Liver (tissue), 9 donors: ENCODE measurements around the gene COL19A1. TPM values are rescaled to one million over a fixed set of nuclear protein-coding genes. Genes with fewer than 3 reads are reported as not detected.

Source experiments
- DNase-seq: peaks from one replicate; pipeline ENCODE4 v3.0.0-alpha.2; 2017; ENCODE audit warnings: low spot score
- H3K27ac ChIP-seq, 2 donors: one replicate each; pipeline ENCODE4 v1.7.0; 2013; ENCODE audit warnings: inconsistent platforms in 2 of 2, low read length in 2 of 2, control low read depth in 1 of 2, low read depth in 1 of 2, mild to moderate bottlenecking in 1 of 2
- H3K27me3 ChIP-seq, 4 donors: one replicate each; pipeline versions ENCODE4 v1.6.1 to v1.7.0; 2013; ENCODE audit warnings: low read length in 3 of 4, inconsistent platforms in 1 of 4, mild to moderate bottlenecking in 1 of 4, moderate library complexity in 1 of 4; ENCODE audit not compliant: control insufficient read depth in 4 of 4, insufficient read depth in 4 of 4
- H3K36me3 ChIP-seq, 4 donors: one replicate each; pipeline versions ENCODE4 v1.6.1 to v1.7.0; 2013; ENCODE audit warnings: low read length in 3 of 4, mild to moderate bottlenecking in 3 of 4, low read depth in 1 of 4, moderate library complexity in 1 of 4; ENCODE audit not compliant: control insufficient read depth in 4 of 4, insufficient read depth in 3 of 4
- H3K4me1 ChIP-seq, 4 donors: one replicate each; pipeline versions ENCODE4 v1.6.1 to v1.7.0; 2013; ENCODE audit warnings: low read length in 3 of 4, mild to moderate bottlenecking in 3 of 4, moderate library complexity in 1 of 4; ENCODE audit not compliant: control insufficient read depth in 4 of 4, insufficient read depth in 4 of 4
- H3K4me3 ChIP-seq, 3 donors: one replicate each; pipeline versions ENCODE4 v1.6.1 to v1.7.0; 2013; ENCODE audit warnings: low read length in 3 of 3, control low read depth in 1 of 3, low read depth in 1 of 3, mild to moderate bottlenecking in 1 of 3
- H3K9ac ChIP-seq, 2 donors: one replicate each; pipeline ENCODE4 v1.7.0; 2013; ENCODE audit warnings: low read length in 2 of 2, mild to moderate bottlenecking in 2 of 2, moderate library complexity in 2 of 2, control low read depth in 1 of 2, low read depth in 1 of 2
- H3K9me3 ChIP-seq, 4 donors: one replicate each; pipeline versions ENCODE4 v1.6.1 to v1.7.0; 2013; ENCODE audit warnings: low read length in 3 of 4; ENCODE audit not compliant: control insufficient read depth in 4 of 4
- EGR1 ChIP-seq, 2 donors: IDR thresholded peaks; 2 replicates each; pipeline ENCODE4 v1.6.1; 2016 to 2018; ENCODE audit warnings: antibody characterized with exemption in 2 of 2, low read depth in 2 of 2
- FOXA1 ChIP-seq: IDR thresholded peaks from 2 replicates; pipeline ENCODE4 v1.6.1; 2016; ENCODE audit warnings: antibody characterized with exemption
- FOXA2 ChIP-seq: IDR thresholded peaks from 2 replicates; pipeline ENCODE4 v1.6.1; 2016; ENCODE audit warnings: antibody characterized with exemption
- GABPA ChIP-seq, 2 donors: IDR thresholded peaks in 1 of 2; conservative IDR thresholded peaks in 1 of 2; 2 replicates each; pipeline ENCODE4 v1.6.1; 2016; ENCODE audit warnings: antibody characterized with exemption in 2 of 2, mild to moderate bottlenecking in 1 of 2, moderate library complexity in 1 of 2
- HNF4A ChIP-seq, 2 donors: conservative IDR thresholded peaks; 2 replicates each; pipeline ENCODE4 v1.6.1; 2016; ENCODE audit warnings: antibody characterized with exemption in 2 of 2, mild to moderate bottlenecking in 2 of 2
- HNF4G ChIP-seq: IDR thresholded peaks from 2 replicates; pipeline ENCODE4 v1.6.1; 2016; ENCODE audit warnings: antibody characterized with exemption
- JUND ChIP-seq, 2 donors: IDR thresholded peaks; 2 replicates each; pipeline ENCODE4 v1.6.1; 2016; ENCODE audit warnings: antibody characterized with exemption in 2 of 2
- MAX ChIP-seq: IDR thresholded peaks from 2 replicates; pipeline ENCODE4 v1.6.1; 2016; ENCODE audit warnings: antibody characterized with exemption
- NR2F2 ChIP-seq: IDR thresholded peaks from 2 replicates; pipeline ENCODE4 v1.6.1; 2016; ENCODE audit warnings: antibody characterized with exemption
- RAD21 ChIP-seq, 2 donors: IDR thresholded peaks; 2 replicates each; pipeline ENCODE4 v1.6.1; 2016; ENCODE audit warnings: antibody characterized with exemption in 2 of 2, mild to moderate bottlenecking in 2 of 2
- RXRA ChIP-seq, 2 donors: IDR thresholded peaks; 2 replicates each; pipeline ENCODE4 v1.6.1; 2017 to 2018; ENCODE audit warnings: antibody characterized with exemption in 2 of 2, mild to moderate bottlenecking in 1 of 2
- SP1 ChIP-seq: IDR thresholded peaks from 2 replicates; pipeline ENCODE4 v1.6.1; 2018; ENCODE audit warnings: antibody characterized with exemption, mild to moderate bottlenecking
- TAF1 ChIP-seq: conservative IDR thresholded peaks from 2 replicates; pipeline ENCODE4 v1.6.1; 2016; ENCODE audit warnings: antibody characterized with exemption, mild to moderate bottlenecking
- YY1 ChIP-seq: IDR thresholded peaks from 2 replicates; pipeline ENCODE4 v1.6.1; 2016; ENCODE audit warnings: antibody characterized with exemption, mild to moderate bottlenecking
- ZBTB33 ChIP-seq: IDR thresholded peaks from 2 replicates; pipeline ENCODE4 v1.6.1; 2016; ENCODE audit warnings: antibody characterized with exemption
- polyA plus RNA-seq, 2 donors: library from polyadenylated mRNA; stranded (reverse) in 1 of 2; unstranded in 1 of 2; fragments of 200-250 nt in 1 of 2; fragments of >200 nt in 1 of 2; fragmentation: Nextera tagmentation in 1 of 2; extraction: Ambion mirVana in 1 of 2; gene quantifications; one replicate each; pipeline versions ENCODE4 v1.2.1 to v1.2.3, GENCODE V29; 2013 to 2015
- total RNA-seq, 2 donors: library from RNA; depleted of rRNA; stranded (reverse); fragments of >200 nt; gene quantifications; one replicate each; pipeline ENCODE4 v1.2.3, GENCODE V29; 2014
- TF ChIP-seq, protein P1 (sequence below): IDR thresholded peaks from 2 replicates; pipeline ENCODE4 v1.6.1; 2016; ENCODE audit warnings: antibody characterized with exemption
- TF ChIP-seq, protein P2 (sequence below): IDR thresholded peaks from 2 replicates; pipeline ENCODE4 v1.6.1; 2016; ENCODE audit warnings: antibody characterized with exemption, mild to moderate bottlenecking
- TF ChIP-seq, protein P3 (sequence below): fragments of 150-350 bp; IDR thresholded peaks from 2 replicates; pipeline ENCODE4 v1.5.1; 2017; ENCODE audit warnings: improper control_type of control experiment, low read depth, low read length; ENCODE audit not compliant: missing input control
- donor health status: healthy.
- donor health status: healthy.
- donor health status: healthy.
- donor health status: healthy.
- donor health status: healthy.

COL19A1 gene
- total and polyA plus RNA-seq, 4 donors, result 0.25 to 0.51 TPM; not detected in 2

DNA sequence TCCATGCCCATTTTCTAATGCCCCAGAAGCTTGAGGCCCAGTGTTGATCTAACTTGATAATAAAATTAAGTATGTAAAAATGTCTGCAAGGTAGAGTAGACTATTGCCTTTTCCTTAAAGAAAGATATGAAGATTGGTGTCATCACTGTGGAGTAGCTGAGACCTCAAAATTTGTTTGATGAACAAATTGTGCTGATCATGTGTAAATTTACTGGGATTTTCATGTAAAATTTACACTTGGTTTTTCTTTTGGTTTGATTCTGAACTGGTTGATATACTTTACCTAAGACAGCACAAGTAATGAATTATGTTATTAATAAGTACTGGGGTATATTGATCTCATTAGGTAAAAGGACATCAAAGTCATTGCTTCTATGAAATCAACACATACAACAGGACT, 207.3 kb downstream of the COL19A1 start:
- TF ChIP-seq ZBTB33 (no peak), TAF1 (no peak), RAD21 (IDR thresholded peaks at IDR 0.05) (no peak), GABPA (IDR thresholded peaks at IDR 0.05 in 1 of 2, conservative IDR thresholded peaks at IDR 0.05 in 1 of 2) (no peak), HNF4G (no peak), NR2F2 (no peak), RXRA (IDR thresholded peaks at IDR 0.05) (no peak), HNF4A (conservative IDR thresholded peaks at IDR 0.05) (no peak), FOXA1 (no peak), JUND (IDR thresholded peaks at IDR 0.05) (no peak), YY1 (no peak), SP1 (no peak), EGR1 (IDR thresholded peaks at IDR 0.05; ENCODE audit: low read depth in 2 of 2) (no peak), FOXA2 (no peak), MAX (no peak)
- TF ChIP-seq, protein P1, sequence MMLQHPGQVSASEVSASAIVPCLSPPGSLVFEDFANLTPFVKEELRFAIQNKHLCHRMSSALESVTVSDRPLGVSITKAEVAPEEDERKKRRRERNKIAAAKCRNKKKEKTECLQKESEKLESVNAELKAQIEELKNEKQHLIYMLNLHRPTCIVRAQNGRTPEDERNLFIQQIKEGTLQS, result no peak
- TF ChIP-seq, protein P2, sequence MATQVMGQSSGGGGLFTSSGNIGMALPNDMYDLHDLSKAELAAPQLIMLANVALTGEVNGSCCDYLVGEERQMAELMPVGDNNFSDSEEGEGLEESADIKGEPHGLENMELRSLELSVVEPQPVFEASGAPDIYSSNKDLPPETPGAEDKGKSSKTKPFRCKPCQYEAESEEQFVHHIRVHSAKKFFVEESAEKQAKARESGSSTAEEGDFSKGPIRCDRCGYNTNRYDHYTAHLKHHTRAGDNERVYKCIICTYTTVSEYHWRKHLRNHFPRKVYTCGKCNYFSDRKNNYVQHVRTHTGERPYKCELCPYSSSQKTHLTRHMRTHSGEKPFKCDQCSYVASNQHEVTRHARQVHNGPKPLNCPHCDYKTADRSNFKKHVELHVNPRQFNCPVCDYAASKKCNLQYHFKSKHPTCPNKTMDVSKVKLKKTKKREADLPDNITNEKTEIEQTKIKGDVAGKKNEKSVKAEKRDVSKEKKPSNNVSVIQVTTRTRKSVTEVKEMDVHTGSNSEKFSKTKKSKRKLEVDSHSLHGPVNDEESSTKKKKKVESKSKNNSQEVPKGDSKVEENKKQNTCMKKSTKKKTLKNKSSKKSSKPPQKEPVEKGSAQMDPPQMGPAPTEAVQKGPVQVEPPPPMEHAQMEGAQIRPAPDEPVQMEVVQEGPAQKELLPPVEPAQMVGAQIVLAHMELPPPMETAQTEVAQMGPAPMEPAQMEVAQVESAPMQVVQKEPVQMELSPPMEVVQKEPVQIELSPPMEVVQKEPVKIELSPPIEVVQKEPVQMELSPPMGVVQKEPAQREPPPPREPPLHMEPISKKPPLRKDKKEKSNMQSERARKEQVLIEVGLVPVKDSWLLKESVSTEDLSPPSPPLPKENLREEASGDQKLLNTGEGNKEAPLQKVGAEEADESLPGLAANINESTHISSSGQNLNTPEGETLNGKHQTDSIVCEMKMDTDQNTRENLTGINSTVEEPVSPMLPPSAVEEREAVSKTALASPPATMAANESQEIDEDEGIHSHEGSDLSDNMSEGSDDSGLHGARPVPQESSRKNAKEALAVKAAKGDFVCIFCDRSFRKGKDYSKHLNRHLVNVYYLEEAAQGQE, result no peak
- TF ChIP-seq, protein P3, sequence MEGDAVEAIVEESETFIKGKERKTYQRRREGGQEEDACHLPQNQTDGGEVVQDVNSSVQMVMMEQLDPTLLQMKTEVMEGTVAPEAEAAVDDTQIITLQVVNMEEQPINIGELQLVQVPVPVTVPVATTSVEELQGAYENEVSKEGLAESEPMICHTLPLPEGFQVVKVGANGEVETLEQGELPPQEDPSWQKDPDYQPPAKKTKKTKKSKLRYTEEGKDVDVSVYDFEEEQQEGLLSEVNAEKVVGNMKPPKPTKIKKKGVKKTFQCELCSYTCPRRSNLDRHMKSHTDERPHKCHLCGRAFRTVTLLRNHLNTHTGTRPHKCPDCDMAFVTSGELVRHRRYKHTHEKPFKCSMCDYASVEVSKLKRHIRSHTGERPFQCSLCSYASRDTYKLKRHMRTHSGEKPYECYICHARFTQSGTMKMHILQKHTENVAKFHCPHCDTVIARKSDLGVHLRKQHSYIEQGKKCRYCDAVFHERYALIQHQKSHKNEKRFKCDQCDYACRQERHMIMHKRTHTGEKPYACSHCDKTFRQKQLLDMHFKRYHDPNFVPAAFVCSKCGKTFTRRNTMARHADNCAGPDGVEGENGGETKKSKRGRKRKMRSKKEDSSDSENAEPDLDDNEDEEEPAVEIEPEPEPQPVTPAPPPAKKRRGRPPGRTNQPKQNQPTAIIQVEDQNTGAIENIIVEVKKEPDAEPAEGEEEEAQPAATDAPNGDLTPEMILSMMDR, result no peak
- DNase-seq, result no peak
- Histone ChIP-seq H3K27me3 (no peaks in the 10 kb centered on the region), H3K4me1 (no peaks in the 10 kb centered on the region), H3K27ac (no peak overlapping the region), H3K9ac (no peak overlapping the region), H3K9me3 (no peaks in the 10 kb centered on the region), H3K4me3 (no peak overlapping the region), H3K36me3 (no peaks in the 10 kb centered on the region)
